WTC11 (cell line): Measurements from ENCODE around the gene TUBGCP6. TPM values are rescaled to one million over a fixed set of nuclear protein-coding genes. Genes with fewer than 3 reads are reported as not detected.
"Not testable (repeated sequence)": the region's sequence is repeated elsewhere in the genome, so short reads cannot be mapped to it uniquely, and the experiment has no call there.

Experiments used
- ATAC-seq: fragments of 200-7000 bp; cut with Tn5 transposase; 2 replicates; pipeline ENCODE4 v1.10.0; 2021; ENCODE audit warnings: mild to moderate bottlenecking, moderate library complexity
- CTCF ChIA-PET: fragments of 300-600 bp; sonication (Branson Sonifier 250); formaldehyde crosslinking; loops from one replicate; lab custom pipeline; 2021; ENCODE audit warnings: antibody characterized with exemption; lab: Charles Lee
- POLR2A ChIA-PET: fragments of 350-600 bp; sonication (Branson Sonifier 250); formaldehyde crosslinking; loops from one replicate; lab custom pipeline; 2021; ENCODE audit warnings: antibody characterized with exemption; lab: Charles Lee
- DNase-seq: peaks from one replicate; pipeline ENCODE4 v3.0.0; 2021; ENCODE audit warnings: low spot score
- H3K27ac Mint-ChIP-seq: 2 replicates; pipeline ENCODE4 v1.8.0; 2021; ENCODE audit warnings: mixed read lengths
- H3K27me3 Mint-ChIP-seq: 2 replicates; pipeline ENCODE4 v1.8.0; 2021; ENCODE audit warnings: low read depth, mild to moderate bottlenecking, moderate library complexity, mixed read lengths
- H3K36me3 Mint-ChIP-seq: 2 replicates; pipeline ENCODE4 v1.8.0; 2021; ENCODE audit warnings: mixed read lengths
- H3K4me1 Mint-ChIP-seq: 2 replicates; pipeline ENCODE4 v1.8.0; 2022; ENCODE audit warnings: mixed read lengths
- H3K4me3 Mint-ChIP-seq: 2 replicates; pipeline ENCODE4 v1.8.0; 2021; ENCODE audit warnings: mild to moderate bottlenecking, moderate library complexity, mixed read lengths
- H3K9me3 Mint-ChIP-seq: 2 replicates; pipeline ENCODE4 v1.8.0; 2021; ENCODE audit warnings: mixed read lengths
- ETV6 ChIP-seq: sonication (generic); formaldehyde crosslinking; IDR thresholded peaks from 2 replicates; pipeline ENCODE4 v1.8.1; 2022; ENCODE audit warnings: mild to moderate bottlenecking, missing genetic modification reagents
- FOXP4 ChIP-seq: sonication (generic); formaldehyde crosslinking; IDR thresholded peaks from 2 replicates; pipeline ENCODE4 v1.8.0; 2022; ENCODE audit warnings: mild to moderate bottlenecking, missing genetic modification reagents
- GRHL2 ChIP-seq: fragments of 250-450 bp; sonication (Bioruptor Pico); IDR thresholded peaks from 2 replicates; pipeline ENCODE4 v1.8.0; 2022; ENCODE audit warnings: mild to moderate bottlenecking, moderate library complexity; ENCODE audit not compliant: insufficient replicate concordance, severe bottlenecking
- HMGA2 ChIP-seq: fragments of 250-450 bp; sonication (Bioruptor Pico); IDR thresholded peaks from 2 replicates; pipeline ENCODE4 v1.4.0; 2021; ENCODE audit warnings: mild to moderate bottlenecking, moderate library complexity
- MYBL2 ChIP-seq: sonication (generic); formaldehyde crosslinking; IDR thresholded peaks from 2 replicates; pipeline ENCODE4 v1.8.1; 2023; ENCODE audit warnings: mild to moderate bottlenecking, moderate library complexity, missing genetic modification reagents
- NR2C2 ChIP-seq: sonication (generic); formaldehyde crosslinking; IDR thresholded peaks from 2 replicates; pipeline ENCODE4 v1.8.0; 2022; ENCODE audit warnings: mild to moderate bottlenecking, missing genetic modification reagents
- PRRX2 ChIP-seq: fragments of 250-450 bp; sonication (Bioruptor Pico); IDR thresholded peaks from 2 replicates; pipeline ENCODE4 v1.8.0; 2021; ENCODE audit warnings: mild to moderate bottlenecking
- SOX15 ChIP-seq: fragments of 250-450 bp; sonication (Bioruptor Pico); IDR thresholded peaks from 2 replicates; pipeline ENCODE4 v1.9.0; 2021; ENCODE audit warnings: mild to moderate bottlenecking
- ZNF317 ChIP-seq: sonication (generic); formaldehyde crosslinking; IDR thresholded peaks from 2 replicates; pipeline ENCODE4 v1.8.1; 2023; ENCODE audit warnings: low read depth, mild to moderate bottlenecking, moderate library complexity, missing genetic modification reagents, borderline replicate concordance
- ZNF671 ChIP-seq: fragments of 250-450 bp; sonication (Bioruptor Pico); IDR thresholded peaks from 2 replicates; pipeline ENCODE4 v1.8.0; 2021; ENCODE audit warnings: mild to moderate bottlenecking
- total RNA-seq: library from RNA; stranded (reverse); gene quantifications from 3 replicates; pipeline ENCODE4 v1.2.3, GENCODE V29; 2021
- TF ChIP-seq, protein P1 (sequence below): sonication (generic); formaldehyde crosslinking; IDR thresholded peaks from 2 replicates; pipeline ENCODE4 v1.8.1; 2023; ENCODE audit warnings: mild to moderate bottlenecking, missing genetic modification reagents, borderline replicate concordance
- TF ChIP-seq, protein P2 (sequence below): fragments of 250-450 bp; sonication (Bioruptor Pico); conservative IDR thresholded peaks from 2 replicates; pipeline ENCODE4 v1.9.0; 2021; ENCODE audit warnings: mild to moderate bottlenecking
- TF ChIP-seq, protein P3 (sequence below): sonication (generic); formaldehyde crosslinking; IDR thresholded peaks from 2 replicates; pipeline ENCODE4 v1.8.1; 2022; ENCODE audit warnings: mild to moderate bottlenecking, missing genetic modification reagents, moderate library complexity, borderline replicate concordance
- TF ChIP-seq, protein P4 (sequence below): sonication (generic); formaldehyde crosslinking; IDR thresholded peaks from 2 replicates; pipeline ENCODE4 v1.8.0; 2023; ENCODE audit warnings: mild to moderate bottlenecking, missing genetic modification reagents

TUBGCP6 gene
- total RNA-seq, 1 experiment from 2014 or later: 45.4 TPM

GRCh38 chr22:50205781-50206569 lies 38.8 kb downstream of the TUBGCP6 start:
- ChIA-PET CTCF (interaction anchor here (0.8 to 3.0 kb wide), 20 partner anchors 9 to 439 kb away, joined by 3 to 19 read pairs (median 4); partner anchors contain the start of genes ALG12, CRELD2, DENND6B and SCO2), POLR2A (interaction anchor here (0.8 kb wide), 1 partner anchor 16 kb away, joined by 3 read pairs; no protein-coding TSS in a partner anchor)
- peaks cover 8% of the 10 kb centered on the region for H3K4me1 Mint-ChIP-seq
- H3K36me3 Mint-ChIP-seq: peaks cover 21% of the 10 kb centered on the region
- H3K27ac Mint-ChIP-seq: no peak overlapping the region
- H3K9me3 Mint-ChIP-seq: peaks cover 4% of the 10 kb centered on the region; the same call in 1 of the 2 replicates
- no peak for ATAC-seq
- TF ChIP-seq ZNF317 (CRISPR knock-in tag) (no peak), ETV6 (CRISPR knock-in tag) (no peak), SOX15 (CRISPR knock-in tag) (no peak), ZNF671 (CRISPR knock-in tag) (no peak), HMGA2 (no peak), GRHL2 (no peak), MYBL2 (CRISPR knock-in tag) (no peak), NR2C2 (CRISPR knock-in tag) (no peak), FOXP4 (CRISPR knock-in tag) (no peak), PRRX2 (CRISPR knock-in tag) (no peak)
- TF ChIP-seq, protein P1, sequence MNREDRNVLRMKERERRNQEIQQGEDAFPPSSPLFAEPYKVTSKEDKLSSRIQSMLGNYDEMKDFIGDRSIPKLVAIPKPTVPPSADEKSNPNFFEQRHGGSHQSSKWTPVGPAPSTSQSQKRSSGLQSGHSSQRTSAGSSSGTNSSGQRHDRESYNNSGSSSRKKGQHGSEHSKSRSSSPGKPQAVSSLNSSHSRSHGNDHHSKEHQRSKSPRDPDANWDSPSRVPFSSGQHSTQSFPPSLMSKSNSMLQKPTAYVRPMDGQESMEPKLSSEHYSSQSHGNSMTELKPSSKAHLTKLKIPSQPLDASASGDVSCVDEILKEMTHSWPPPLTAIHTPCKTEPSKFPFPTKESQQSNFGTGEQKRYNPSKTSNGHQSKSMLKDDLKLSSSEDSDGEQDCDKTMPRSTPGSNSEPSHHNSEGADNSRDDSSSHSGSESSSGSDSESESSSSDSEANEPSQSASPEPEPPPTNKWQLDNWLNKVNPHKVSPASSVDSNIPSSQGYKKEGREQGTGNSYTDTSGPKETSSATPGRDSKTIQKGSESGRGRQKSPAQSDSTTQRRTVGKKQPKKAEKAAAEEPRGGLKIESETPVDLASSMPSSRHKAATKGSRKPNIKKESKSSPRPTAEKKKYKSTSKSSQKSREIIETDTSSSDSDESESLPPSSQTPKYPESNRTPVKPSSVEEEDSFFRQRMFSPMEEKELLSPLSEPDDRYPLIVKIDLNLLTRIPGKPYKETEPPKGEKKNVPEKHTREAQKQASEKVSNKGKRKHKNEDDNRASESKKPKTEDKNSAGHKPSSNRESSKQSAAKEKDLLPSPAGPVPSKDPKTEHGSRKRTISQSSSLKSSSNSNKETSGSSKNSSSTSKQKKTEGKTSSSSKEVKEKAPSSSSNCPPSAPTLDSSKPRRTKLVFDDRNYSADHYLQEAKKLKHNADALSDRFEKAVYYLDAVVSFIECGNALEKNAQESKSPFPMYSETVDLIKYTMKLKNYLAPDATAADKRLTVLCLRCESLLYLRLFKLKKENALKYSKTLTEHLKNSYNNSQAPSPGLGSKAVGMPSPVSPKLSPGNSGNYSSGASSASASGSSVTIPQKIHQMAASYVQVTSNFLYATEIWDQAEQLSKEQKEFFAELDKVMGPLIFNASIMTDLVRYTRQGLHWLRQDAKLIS (CRISPR knock-in tag): no peak
- TF ChIP-seq, protein P2, sequence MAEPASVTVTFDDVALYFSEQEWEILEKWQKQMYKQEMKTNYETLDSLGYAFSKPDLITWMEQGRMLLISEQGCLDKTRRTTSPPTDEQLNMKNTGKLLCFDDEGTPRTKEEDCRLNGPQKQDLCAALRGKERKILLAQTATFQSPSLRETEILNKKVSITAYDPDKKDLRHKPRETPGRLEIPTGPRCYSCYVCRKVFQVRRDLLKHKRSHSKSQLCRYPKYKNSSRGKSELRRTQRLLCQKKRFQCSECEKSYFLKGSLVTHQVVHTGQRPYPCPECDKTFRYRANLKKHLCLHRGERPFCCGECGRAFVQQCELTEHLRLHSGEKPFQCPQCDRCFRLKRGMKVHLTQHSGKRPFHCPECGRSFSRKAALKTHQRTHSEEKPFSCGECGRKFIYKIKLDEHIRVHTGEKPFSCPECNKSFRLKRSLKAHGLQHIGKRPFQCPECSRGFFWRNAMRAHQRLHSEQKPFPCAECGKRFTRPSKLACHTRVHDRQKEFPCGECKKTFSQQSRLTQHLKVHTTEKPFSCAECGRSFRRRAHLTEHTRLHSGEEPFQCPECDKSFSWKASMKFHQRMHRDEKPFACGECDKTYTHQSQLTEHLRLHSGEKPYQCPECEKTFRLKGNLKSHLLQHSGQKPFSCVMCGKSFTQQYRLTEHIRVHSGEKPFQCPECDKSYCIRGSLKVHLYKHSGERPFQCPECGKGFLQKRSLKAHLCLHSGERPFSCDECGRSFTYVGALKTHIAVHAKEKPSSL (CRISPR knock-in tag): no peak
- TF ChIP-seq, protein P3, sequence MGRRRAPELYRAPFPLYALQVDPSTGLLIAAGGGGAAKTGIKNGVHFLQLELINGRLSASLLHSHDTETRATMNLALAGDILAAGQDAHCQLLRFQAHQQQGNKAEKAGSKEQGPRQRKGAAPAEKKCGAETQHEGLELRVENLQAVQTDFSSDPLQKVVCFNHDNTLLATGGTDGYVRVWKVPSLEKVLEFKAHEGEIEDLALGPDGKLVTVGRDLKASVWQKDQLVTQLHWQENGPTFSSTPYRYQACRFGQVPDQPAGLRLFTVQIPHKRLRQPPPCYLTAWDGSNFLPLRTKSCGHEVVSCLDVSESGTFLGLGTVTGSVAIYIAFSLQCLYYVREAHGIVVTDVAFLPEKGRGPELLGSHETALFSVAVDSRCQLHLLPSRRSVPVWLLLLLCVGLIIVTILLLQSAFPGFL (CRISPR knock-in tag): no peak
- TF ChIP-seq, protein P4, sequence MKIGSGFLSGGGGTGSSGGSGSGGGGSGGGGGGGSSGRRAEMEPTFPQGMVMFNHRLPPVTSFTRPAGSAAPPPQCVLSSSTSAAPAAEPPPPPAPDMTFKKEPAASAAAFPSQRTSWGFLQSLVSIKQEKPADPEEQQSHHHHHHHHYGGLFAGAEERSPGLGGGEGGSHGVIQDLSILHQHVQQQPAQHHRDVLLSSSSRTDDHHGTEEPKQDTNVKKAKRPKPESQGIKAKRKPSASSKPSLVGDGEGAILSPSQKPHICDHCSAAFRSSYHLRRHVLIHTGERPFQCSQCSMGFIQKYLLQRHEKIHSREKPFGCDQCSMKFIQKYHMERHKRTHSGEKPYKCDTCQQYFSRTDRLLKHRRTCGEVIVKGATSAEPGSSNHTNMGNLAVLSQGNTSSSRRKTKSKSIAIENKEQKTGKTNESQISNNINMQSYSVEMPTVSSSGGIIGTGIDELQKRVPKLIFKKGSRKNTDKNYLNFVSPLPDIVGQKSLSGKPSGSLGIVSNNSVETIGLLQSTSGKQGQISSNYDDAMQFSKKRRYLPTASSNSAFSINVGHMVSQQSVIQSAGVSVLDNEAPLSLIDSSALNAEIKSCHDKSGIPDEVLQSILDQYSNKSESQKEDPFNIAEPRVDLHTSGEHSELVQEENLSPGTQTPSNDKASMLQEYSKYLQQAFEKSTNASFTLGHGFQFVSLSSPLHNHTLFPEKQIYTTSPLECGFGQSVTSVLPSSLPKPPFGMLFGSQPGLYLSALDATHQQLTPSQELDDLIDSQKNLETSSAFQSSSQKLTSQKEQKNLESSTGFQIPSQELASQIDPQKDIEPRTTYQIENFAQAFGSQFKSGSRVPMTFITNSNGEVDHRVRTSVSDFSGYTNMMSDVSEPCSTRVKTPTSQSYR: no peak
- TF ChIP-seq, all 79 proteins: peak for 0
- H3K4me3 Mint-ChIP-seq: no peak overlapping the region
- no peaks in the 10 kb centered on the region for H3K27me3 Mint-ChIP-seq
- no peak for DNase-seq

- CTCF ChIA-PET: interaction anchor here (3.0 kb wide), 1 partner anchor 54 kb away, joined by 19 read pairs; no protein-coding TSS in a partner anchor
- DNase-seq, ATAC-seq, H3K27ac Mint-ChIP-seq, H3K27me3 Mint-ChIP-seq, H3K4me3 Mint-ChIP-seq, H3K9me3 Mint-ChIP-seq, POLR2A ChIA-PET, H3K4me1 Mint-ChIP-seq: not testable (repeated sequence)
- peaks cover 20% of the 10 kb centered on the region for H3K36me3 Mint-ChIP-seq
Measured at GRCh38 chr22:50204998-50205397, 39.8 kb downstream of the TUBGCP6 start.
